NB4 (cell line): ENCODE data around the gene CASZ1.

Source experiments
- DNase-seq: peaks from one replicate; pipeline ENCODE4 v3.0.0; 2010; ENCODE audit warnings: low read depth
- H3K4me3 ChIP-seq: one replicate; pipeline ENCODE4 v1.5.1; 2011; ENCODE audit warnings: mild to moderate bottlenecking, low read depth, low read length, moderate library complexity
- MAX ChIP-seq: IDR thresholded peaks from 2 replicates; pipeline ENCODE4 v1.6.1; 2011; ENCODE audit warnings: low read depth, low read length
- MYC ChIP-seq: IDR thresholded peaks from 2 replicates; pipeline ENCODE4 v1.6.1; 2011; ENCODE audit warnings: low read depth, low read length
- POLR2A ChIP-seq: IDR thresholded peaks from 2 replicates; pipeline ENCODE4 v1.6.1; 2011; ENCODE audit warnings: mild to moderate bottlenecking; ENCODE audit not compliant: insufficient read length; ENCODE audit errors: extremely low read depth
- TF ChIP-seq, protein P1 (sequence below): IDR thresholded peaks from one replicate; pipeline ENCODE4 v1.5.1; 2012; ENCODE audit warnings: low read depth, low read length

CASZ1 gene

GRCh38 chr1:10724511-10724910 lies 71.9 kb downstream of the CASZ1 start:
- no peak overlapping the region for H3K4me3 ChIP-seq
- TF ChIP-seq MYC (no peak), POLR2A (no peak), MAX (no peak)
- TF ChIP-seq, protein P1, sequence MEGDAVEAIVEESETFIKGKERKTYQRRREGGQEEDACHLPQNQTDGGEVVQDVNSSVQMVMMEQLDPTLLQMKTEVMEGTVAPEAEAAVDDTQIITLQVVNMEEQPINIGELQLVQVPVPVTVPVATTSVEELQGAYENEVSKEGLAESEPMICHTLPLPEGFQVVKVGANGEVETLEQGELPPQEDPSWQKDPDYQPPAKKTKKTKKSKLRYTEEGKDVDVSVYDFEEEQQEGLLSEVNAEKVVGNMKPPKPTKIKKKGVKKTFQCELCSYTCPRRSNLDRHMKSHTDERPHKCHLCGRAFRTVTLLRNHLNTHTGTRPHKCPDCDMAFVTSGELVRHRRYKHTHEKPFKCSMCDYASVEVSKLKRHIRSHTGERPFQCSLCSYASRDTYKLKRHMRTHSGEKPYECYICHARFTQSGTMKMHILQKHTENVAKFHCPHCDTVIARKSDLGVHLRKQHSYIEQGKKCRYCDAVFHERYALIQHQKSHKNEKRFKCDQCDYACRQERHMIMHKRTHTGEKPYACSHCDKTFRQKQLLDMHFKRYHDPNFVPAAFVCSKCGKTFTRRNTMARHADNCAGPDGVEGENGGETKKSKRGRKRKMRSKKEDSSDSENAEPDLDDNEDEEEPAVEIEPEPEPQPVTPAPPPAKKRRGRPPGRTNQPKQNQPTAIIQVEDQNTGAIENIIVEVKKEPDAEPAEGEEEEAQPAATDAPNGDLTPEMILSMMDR: no peak
- no peak for DNase-seq

DNA sequence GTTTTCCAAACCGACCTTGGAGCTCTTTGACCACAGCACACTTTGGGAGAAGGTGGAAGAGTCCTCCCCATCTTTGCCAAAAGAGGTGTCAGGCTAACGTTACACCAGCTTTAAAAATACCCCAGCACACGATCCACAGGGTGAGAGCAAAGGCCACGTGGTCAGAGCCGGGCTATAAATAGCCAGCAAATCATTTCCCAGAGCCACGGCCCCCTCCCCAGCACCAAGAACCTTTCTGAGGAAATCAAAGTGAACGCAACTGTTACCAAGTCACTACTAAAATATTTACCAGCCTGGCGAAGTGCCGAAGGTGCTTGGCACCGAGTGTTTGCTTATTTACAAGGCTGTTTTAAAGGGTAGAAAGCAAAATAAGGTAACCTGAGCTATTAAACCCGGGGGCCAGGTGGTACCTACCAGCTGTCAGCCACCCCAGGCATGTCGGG lies 72.4 kb downstream of the CASZ1 start:
- H3K4me3 ChIP-seq: no peak overlapping the region
- DNase-seq: no peak

DNA sequence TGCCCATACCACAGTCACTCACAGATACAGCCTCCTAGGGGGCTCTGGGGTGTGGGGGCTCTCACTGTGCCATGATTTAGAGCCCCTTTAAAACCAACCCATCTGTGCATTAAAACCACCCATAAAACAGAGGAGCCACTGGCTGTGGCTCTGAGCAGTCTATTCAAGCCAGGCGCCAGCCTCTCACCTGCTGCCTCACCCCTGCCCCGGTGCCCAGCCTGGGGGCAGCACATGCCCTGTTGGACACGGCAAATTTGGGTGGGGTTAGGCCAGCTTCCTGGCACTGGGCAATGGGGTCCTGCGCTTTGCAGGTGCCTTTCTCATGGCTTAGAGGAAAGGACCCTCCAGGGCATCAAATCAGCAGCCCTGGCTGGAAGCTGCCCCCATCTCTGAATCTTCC lies 73.1 kb downstream of the CASZ1 start:
- no peak overlapping the region for H3K4me3 ChIP-seq
- DNase-seq: no peak
- TF ChIP-seq, protein P1: no peak
- TF ChIP-seq MAX: no peak
- no peak for TF ChIP-seq MYC
- no peak for TF ChIP-seq POLR2A

More for the DNA sequence above, 72.4 kb downstream of the CASZ1 start:
- TF ChIP-seq MYC (no peak), POLR2A (no peak), MAX (peak; percentile 51)
- TF ChIP-seq, protein P1: no peak

GRCh38 chr1:10722803-10723202 lies 73.6 kb downstream of the CASZ1 start:
- no peak for TF ChIP-seq MAX
- TF ChIP-seq POLR2A: no peak
- TF ChIP-seq, protein P1: no peak
- TF ChIP-seq MYC: no peak
- DNase-seq: no peak
- no peak overlapping the region for H3K4me3 ChIP-seq

GRCh38 chr1:10721381-10722321 lies 74.8 kb downstream of the CASZ1 start:
- DNase-seq: no peak
- TF ChIP-seq, protein P1: no peak
- TF ChIP-seq MYC (no peak), POLR2A (no peak), MAX (no peak)
- H3K4me3 ChIP-seq: no peak overlapping the region
